GM19395 (cell line): ENCODE measurements around the gene ZNF521.

Experiments used
- ATAC-seq: cut with Tn5 transposase; IDR thresholded peaks from one replicate; pipeline ENCODE4 v1.9.1; 2021; ENCODE audit warnings: mild to moderate bottlenecking, moderate library complexity; ENCODE audit not compliant: unreplicated experiment

Gene ZNF521

DNA sequence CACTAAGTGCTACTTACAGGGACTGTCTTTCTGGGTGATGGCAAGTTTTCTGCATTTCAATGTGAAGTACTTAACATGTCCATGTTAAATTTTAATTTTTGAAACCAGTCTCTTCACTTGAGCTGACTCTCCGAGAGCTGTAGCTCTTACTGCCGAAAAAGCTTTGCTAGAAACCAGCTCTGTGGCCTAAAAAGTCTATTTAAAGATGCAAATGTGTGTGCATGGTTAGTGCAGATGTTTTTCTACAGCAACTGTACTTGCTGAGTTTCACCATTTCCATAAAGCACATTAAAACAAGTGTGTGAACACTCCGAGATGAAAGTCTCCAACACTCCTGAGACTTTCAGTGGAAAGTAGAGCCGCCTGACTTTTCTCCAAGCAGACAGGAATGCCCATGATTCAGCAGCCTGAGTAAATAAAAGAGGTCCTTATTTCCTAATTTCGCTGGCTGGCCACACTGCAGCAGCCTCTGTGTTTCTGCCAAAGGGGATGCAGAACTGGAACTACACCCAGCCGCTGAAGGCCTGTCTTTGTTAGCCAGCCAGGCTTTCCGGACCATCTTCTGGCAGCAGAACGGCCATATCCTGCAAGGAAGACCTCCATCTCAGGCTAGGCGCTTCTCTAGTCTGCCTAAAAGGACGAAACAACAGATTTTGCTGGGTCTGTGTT, 121.2 kb downstream of the ZNF521 start:
- ATAC-seq: peak; percentile 58

DNA sequence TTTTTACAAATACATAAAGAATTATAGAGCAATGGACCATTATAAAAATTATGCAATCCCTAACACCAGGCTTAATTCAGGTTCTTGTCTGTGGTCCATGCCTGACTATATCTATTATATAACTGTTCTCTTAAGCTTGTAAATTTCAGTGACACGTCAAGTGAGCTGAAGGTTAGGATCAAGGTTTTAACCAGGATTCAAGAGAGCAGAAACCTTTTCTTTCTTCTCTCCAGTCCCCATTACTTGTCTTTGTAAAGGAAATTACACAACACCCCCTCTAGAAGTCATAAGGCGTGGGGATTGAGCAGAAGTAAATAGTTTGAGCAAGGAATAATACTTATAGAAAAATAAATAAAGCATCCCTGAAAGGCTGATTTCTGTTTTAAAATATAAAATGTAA, 122.0 kb downstream of the ZNF521 start:
- no peak for ATAC-seq

DNA sequence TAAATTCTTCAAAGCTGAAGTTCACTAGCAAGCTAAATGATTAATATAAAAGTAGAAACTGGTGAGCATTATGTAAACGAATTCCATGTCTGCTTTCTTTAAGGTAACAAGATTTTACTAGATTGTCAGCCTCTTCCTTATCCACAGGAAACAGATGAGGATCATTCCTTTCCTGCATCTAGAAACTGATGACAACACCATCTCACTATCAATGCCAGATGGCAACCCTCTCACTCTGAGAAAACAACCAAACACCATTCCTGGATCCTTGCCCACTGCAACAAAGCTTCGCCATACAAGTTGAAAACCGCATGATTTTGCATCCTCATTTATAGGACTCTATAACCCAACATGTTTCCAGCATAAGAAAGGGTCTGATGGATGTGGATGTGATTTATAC, 122.9 kb downstream of the ZNF521 start:
- no peak for ATAC-seq

DNA sequence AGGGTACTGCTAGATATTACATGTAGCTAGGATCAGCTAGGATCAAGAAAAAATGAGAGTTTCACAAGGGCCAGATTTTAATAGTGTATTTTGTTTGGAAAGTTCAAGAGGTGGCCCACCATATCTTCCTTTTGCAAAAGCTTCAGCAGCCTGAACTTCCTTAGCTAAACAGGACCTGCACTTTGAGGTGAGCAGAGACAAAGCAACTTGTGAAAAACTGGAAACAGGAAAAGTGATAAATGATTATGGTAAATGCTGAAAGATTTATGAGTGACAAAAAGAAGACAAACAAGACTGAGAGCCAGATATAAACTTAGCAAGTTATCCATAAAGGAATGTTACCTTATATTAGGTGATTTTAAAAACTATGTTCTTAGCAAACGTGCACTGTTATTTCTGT, 123.6 kb downstream of the ZNF521 start:
- ATAC-seq: no peak

DNA sequence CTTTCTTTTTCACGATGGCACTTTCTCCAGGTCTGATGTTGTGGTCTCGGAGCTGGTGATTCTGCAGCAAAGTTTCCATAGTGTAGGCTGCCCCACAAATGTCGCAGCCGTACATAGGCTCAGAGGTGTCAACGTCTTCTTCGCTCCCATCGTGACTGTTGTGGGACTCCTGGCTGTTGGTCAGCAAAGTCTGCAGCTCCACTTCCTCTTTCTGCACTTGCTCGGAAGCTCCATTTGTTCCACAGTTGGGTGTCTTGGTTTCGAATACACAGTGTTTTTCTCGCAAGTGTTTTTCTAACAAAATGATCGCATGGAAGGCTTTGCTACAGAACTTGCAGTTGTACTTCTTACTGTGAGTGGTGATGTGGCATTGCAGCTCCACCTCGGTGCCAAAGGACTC, 126.8 kb downstream of the ZNF521 start:
- ATAC-seq: no peak

DNA sequence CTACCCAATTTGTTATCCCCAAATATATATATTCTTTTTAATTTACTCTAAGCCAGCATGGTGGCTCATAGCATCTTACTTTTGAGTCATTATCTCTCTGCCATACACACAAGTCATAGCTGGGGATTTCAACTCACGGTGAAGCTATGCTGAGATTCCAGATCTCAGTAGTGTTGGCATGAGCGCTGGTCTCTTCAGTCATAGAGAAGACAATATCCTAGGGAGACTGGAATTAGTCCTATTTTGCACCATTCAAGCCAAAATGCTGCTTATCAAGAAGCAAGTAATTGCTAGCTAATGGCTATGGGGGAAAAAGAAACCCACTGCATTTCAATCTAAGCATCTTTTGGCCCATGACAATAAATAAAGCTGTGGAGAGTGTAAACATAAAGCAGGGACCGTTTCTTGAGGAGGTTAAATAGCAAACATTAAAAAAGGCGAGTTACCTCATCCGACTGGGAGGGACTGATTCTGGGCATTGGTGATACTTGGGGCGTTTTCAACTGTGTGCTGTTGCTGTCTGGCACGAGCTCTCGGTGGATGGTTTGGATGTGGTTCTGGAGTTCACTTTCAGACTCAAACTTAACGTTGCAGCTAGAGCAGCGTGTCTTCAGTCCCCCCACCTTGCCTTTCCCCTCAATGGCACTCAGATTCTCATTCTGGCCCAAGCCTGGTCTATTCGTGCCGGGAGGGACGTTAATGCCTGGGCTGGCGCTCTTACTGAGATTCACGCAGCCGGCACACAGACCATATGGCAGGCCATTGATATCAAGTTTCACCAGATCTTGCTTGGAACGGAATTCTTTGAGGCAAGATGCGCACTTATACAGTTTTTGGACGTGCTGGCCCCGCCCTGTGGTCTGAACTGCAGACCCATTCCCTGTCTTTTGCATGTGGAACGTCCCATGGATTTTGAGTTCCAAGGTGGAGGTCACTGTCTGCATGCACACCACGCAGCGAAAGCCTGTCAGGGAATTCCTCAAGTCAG, 127.8 kb downstream of the ZNF521 start:
- no peak for ATAC-seq

DNA sequence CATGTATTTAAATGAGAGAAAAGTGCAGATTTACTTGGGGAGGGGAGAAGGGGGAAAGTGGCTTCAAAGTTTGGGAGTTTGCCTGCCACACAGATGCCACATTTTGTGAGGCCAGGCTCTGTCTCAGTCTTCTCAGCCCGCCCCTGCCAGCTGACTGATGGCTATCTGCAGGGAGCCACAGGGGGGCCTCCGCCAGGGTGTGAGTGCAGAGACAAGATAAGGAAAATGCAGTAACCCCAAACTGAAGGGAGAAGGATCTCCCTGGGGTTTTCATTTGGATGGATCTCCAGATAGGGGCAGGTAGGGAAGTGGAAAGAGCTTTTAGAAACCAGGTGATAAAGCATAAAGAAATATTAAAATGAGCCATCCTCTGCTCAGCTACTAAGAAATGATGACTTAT, 128.8 kb downstream of the ZNF521 start:
- ATAC-seq: no peak

DNA sequence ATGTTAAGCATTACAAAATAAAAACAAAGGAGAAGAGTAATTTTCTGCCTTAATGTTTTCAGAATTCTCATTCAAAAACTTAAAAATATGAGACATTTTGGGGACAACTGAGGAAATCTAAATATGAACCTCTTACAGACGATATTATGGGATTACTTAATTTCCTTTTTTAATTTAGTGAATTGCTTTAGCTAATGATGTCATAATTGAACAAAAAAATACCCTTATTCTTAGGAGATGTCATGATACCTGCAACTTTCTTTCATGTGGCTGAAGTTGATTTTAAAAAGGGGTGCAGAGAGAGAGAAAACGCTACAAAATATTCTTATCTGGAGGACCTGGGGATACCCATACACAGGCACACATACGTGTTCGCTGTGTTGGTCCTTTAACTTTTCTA, 129.3 kb downstream of the ZNF521 start:
- no peak for ATAC-seq

DNA sequence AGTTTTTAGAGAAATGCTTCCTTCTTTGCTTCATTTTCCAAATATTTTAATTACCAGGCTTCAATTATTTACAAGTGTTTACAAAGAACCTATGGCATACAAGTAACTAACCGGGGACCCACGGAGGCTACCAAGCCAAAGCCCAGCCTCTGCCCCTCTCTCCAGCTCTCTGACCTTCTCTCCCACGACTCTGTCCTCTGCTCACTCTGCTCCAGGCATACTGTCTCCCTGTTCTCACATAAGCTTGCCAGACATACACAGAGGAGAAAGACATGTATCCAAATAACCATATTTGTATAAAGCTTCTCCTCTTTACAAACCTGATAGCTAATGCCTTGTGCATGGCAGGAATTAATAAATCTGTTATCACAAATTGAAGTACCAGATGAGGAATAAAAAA, 141.3 kb downstream of the ZNF521 start:
- ATAC-seq: no peak

DNA sequence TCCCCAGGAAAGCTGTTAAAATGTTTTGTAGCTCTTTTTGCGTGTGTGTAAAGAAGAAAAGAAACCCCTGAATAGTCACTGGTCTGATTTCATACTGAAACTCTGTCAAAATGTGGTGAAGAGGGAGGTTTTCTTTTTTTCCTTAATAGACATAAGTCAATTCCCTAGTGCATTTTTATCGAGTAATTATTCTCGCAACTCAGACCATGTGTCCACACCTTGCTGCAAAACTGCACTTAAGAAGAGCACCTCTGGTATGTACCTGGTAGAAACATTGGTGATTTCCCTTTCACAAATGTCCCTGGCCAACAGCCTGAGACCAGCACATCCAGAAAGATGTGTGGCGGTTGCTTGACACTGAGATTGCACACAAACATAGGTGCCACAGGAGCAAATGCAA, 159.9 kb downstream of the ZNF521 start:
- ATAC-seq: peak; percentile 44

DNA sequence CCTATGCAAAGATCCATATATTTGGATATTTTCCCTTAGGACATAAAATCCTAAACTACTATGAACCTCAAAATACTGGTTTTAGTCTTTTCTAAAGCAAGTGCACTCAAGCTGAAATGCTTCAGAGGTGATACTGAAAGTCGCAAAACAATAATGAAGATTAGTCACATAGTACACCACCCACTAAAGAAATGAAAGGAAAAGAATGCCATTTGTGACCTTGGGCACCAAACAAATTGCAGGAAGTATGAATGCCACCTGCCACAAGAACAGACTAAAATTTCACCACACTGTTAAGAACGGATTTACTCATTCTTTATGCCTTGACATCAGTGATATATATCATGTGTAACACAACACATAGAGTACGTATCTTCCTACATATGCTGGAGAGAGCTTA, 161.5 kb downstream of the ZNF521 start:
- no peak for ATAC-seq

DNA sequence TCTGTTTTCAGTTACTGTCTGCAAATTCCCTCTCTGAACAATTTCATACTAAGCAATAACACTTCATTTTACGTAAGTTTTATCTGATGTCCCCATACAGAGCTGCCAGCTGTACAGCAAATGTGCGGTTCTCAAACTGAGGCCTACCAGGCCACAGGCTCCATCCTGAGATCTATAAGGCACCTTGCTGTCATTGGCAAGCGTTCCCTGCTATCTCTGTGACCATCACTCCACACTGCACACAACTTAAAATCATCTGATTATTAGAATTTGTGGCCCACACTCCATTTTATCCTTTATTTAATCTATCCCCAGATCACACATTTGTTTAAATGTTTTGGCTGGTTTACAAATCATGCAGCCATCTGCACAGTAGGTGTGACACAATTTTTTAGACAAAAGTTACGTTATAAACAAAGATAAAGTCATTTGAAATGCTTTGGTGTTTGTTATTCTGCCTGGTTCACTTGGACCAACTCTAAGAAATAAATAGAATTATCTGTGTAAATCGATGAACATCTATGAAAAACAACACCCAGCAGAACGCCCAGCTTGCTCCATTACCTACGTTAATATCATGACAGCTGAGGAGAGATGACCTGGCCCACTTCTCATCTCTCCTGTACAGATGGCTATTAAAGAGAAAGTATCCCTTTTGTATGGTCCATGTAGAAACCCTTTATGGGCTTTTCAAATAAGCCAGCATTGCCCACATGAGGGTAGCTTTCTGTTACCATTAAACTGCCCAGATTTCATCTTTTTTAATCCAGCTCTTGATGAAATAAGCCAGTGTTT, 162.4 kb downstream of the ZNF521 start:
- no peak for ATAC-seq

DNA sequence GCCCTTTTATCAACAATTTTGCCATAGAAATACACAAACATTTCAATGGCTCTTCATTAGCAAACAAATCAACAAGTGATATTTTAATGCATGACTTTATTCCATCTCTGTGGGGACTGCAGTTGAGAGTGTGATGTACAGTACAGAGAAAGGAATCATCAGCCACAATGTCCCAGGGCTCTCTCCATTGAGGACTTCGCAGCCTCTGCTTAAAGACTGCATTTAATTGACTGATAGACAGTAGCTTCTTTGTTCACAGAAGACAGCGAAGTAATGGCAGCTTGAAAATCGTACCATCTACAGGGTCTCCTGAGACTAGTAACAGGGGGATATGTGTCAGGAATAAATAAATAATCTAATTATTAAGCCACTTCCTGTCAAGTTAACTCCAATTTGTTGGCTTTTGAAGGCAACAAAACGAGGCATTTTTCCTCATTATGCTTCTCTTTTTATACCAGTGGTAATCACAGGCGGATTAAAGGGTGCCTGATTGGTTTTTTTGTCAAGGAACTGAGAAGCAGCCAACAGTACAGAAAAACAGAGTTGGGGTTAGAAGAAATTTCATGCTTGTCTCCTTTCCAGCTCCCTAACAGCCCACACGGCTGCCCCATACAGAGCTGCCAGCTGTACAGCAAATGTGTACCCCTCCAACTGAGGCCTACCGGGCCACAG, 164.3 kb downstream of the ZNF521 start:
- ATAC-seq: no peak

DNA sequence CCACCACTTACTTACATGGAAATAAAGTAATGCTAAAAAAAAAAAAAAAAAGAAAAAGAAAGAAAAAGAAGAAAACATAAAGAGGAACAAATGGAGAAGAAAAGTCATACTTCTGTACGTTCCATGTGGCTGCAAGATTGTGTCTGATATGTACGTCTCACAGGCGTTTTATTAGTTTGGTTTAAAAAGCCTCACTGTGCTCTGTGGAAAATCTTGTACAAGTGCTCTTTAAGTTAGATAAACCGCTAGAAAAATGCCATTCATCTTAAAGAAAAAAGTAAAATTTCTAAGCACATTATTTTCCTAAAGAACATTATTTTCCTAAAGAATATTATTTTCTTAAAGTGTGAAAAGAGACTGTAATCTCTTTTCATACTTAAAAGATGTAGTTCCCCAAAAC, 165.1 kb downstream of the ZNF521 start:
- no peak for ATAC-seq

DNA sequence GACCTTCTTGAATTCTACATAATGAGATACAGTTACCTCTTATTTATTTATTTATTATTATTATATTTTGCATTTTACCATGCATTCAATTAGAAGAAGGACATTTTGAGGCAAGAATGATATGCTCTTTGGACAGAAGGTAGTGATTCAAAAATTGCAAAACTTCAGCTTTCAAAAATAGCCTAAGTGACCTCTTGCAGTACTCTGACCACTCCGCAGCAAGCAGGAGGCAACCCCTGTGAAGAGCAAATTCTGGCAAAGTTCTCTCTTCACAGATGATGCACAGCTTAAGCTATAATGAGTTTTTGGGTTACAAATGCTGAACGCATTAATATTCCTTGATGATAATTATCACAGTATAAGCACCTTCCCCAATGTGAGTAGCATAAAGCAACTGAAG, 170.0 kb downstream of the ZNF521 start:
- no peak for ATAC-seq

DNA sequence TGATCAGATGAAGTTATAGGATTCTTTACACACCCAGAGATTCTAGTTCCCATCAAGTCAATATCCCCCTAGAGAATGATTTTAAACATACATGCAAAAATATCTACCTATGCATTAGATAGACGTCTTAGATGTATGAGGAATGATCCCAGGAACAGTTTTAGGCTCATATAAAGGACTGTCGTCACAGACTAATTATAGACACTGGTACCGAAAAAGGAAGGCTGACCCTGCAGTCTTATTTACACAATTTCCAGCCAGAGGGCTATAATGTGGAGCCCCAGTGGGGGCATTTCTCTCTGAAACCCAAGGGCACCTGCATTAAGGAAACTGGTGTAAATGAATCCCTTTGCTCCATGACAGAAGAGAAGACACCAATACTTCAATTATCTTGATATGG, 170.4 kb downstream of the ZNF521 start:
- ATAC-seq: no peak

DNA sequence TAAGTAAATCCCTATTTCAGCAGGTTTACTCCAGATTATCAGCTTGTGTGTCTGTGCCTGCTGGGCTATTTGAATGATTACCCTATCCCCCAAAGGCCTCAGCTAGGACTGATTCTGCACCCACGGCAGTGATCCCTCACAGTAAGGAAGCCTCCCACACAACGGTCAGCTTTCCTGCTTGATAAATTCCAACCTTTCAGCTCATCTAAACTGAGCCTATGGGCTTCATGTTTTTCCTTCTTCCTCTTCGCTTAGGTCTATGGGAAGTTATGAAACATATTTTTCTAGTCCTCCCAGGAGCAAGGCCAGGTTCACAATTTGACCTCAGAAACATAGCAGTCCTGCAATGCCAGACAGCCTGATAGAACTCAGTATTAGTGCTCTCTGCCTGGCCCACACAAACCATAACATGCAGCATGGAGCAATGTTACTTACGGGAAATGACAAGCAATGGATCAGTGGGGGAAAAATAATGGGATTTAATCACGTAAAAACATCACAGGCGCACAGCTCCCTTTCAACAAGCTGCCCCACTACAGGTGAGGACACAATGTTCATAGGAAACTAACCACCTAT, 170.9 kb downstream of the ZNF521 start:
- no peak for ATAC-seq

DNA sequence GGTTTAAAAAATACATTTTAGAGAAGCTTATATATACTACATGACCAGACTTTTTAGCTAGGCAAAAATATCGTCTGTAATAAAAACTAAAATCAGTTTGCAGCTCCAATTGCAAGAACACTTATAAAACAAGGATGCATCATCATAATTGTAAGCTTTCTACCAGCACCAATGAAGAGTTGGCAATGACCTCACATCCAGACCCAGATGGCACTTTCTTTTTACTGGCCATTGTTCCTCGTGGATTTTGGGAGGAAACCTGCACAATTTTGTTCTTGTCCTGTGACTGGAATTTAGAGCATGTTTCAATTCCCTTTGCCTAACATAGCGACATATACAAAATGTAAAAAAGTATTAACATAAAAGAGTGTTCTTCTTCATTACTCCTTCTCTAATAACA, 174.3 kb downstream of the ZNF521 start:
- ATAC-seq: no peak

DNA sequence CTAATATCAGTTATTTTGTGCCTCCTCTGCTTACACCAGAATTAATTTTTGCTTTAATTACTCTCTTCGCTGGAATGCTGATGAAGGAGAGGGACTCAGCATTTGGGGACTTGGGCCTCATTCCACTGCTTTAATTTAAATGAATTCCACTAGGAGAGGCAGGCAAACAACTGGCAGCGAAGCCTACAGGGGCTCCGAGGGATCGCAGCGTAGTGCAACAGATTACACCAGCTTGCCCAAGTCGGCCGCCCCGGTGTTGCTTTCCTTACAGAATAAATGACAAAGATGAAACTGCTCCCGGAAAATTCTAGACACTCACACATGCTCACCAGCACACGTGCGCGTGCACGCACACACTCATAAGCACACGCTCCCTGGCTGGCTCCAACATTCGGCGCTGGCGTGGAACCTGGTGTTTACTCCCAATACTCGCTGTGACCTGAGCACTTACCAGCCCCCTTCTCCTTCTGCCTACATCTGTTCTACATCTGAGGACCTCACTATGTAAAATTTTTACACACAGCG, 175.4 kb downstream of the ZNF521 start:
- ATAC-seq: no peak
